ENCODE measurements around the gene CACNA1C.

DNA sequence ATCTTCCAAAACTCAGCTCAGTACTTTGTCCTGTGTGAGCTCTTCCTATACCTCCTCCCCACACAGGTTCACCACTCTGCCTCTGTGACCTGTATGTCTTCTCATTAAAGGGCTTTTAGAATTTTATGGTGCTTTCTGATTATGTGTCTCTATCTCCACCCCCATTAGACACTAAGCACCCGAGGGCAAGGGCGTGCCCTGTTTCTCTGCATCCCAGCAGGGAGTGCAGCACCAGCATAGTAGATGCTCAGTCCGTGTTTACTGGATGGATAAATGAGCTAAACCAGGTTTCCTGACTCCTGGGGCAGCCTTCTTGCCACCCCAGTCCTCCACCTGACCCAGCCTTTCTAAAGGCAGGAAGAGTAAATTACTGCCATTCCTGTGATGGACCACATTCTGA, 333.8 kb downstream of the CACNA1C start:
- TF ChIP-seq, protein P1, sequence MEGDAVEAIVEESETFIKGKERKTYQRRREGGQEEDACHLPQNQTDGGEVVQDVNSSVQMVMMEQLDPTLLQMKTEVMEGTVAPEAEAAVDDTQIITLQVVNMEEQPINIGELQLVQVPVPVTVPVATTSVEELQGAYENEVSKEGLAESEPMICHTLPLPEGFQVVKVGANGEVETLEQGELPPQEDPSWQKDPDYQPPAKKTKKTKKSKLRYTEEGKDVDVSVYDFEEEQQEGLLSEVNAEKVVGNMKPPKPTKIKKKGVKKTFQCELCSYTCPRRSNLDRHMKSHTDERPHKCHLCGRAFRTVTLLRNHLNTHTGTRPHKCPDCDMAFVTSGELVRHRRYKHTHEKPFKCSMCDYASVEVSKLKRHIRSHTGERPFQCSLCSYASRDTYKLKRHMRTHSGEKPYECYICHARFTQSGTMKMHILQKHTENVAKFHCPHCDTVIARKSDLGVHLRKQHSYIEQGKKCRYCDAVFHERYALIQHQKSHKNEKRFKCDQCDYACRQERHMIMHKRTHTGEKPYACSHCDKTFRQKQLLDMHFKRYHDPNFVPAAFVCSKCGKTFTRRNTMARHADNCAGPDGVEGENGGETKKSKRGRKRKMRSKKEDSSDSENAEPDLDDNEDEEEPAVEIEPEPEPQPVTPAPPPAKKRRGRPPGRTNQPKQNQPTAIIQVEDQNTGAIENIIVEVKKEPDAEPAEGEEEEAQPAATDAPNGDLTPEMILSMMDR (IDR thresholded peaks at IDR 0.05): no peak
- no peak for TF ChIP-seq EP300 (IDR thresholded peaks at IDR 0.05)

Measured in tibial nerve (tissue), 4 donors.